PC-3 (cell line): ENCODE measurements around the gene MRC2. TPM values are rescaled to one million over a fixed set of nuclear protein-coding genes. Genes with fewer than 3 reads are reported as not detected.

Experiments used
- ATAC-seq: fragments of 200-7000 bp; cut with Tn5 transposase; 2 replicates; pipeline ENCODE4 v1.9.1; 2020; ENCODE audit warnings: mild to moderate bottlenecking, moderate library complexity
- BruUV-seq: library from RNA; stranded (reverse); fragments of 400-500 nt; replicated peaks from 2 replicates; lab custom pipeline; 2021; lab: Mats Ljungman, UMichigan
- CTCF ChIA-PET: fragments of 300-600 bp; sonication (Branson Sonifier 250); formaldehyde crosslinking; loops from one replicate; lab custom pipeline; 2022; ENCODE audit warnings: antibody characterized with exemption; lab: Charles Lee
- POLR2A ChIA-PET: fragments of 300-600 bp; sonication (Branson Sonifier 250); formaldehyde crosslinking; loops from one replicate; lab custom pipeline; 2022; ENCODE audit warnings: antibody characterized with exemption; ENCODE audit not compliant: unreplicated experiment; lab: Charles Lee
- DNase-seq: peaks from one replicate; pipeline ENCODE4 v3.0.0-alpha.2; 2015
- H2AFZ ChIP-seq: fragments of 300-600 bp; sonication (generic); 2 replicates; pipeline ENCODE4 v1.6.0; 2016; ENCODE audit warnings: antibody characterized with exemption, low read length
- H3F3A ChIP-seq: fragments of 300-600 bp; sonication (generic); one replicate; pipeline ENCODE4 v1.6.0; 2017; ENCODE audit warnings: antibody characterized with exemption, low read length, control low read depth, mild to moderate bottlenecking; ENCODE audit not compliant: unreplicated experiment
- H3K27ac ChIP-seq: fragments of 300-600 bp; sonication (generic); 2 replicates; pipeline ENCODE4 v1.5.1; 2016; ENCODE audit warnings: mild to moderate bottlenecking, low read length
- H3K27me3 ChIP-seq: fragments of 300-600 bp; sonication (generic); 2 replicates; pipeline ENCODE4 v1.6.1; 2016; ENCODE audit warnings: low read length, mixed read lengths
- H3K36me3 ChIP-seq: fragments of 300-600 bp; sonication (generic); 2 replicates; pipeline ENCODE4 v1.6.1; 2016; ENCODE audit warnings: low read depth, mixed run types, low read length, mixed read lengths
- H3K4me1 ChIP-seq: fragments of 300-600 bp; sonication (generic); 2 replicates; pipeline ENCODE4 v1.5.1; 2016; ENCODE audit warnings: low read length; ENCODE audit not compliant: insufficient read depth
- H3K4me2 ChIP-seq: fragments of 300-600 bp; sonication (generic); 2 replicates; pipeline ENCODE4 v1.6.0; 2016; ENCODE audit warnings: low read length
- H3K4me3 ChIP-seq: fragments of 300-600 bp; sonication (generic); 2 replicates; pipeline ENCODE4 v1.5.1; 2016; ENCODE audit warnings: mild to moderate bottlenecking, low read length, mixed read lengths
- H3K79me2 ChIP-seq: fragments of 300-600 bp; sonication (generic); 2 replicates; pipeline ENCODE4 v1.6.1; 2017; ENCODE audit warnings: low read length, mixed read lengths
- H3K9ac ChIP-seq: fragments of 300-600 bp; sonication (generic); 2 replicates; pipeline ENCODE4 v1.6.0; 2016; ENCODE audit warnings: mild to moderate bottlenecking, low read length
- H3K9me2 ChIP-seq: fragments of 300-600 bp; sonication (generic); replicated peaks from 2 replicates; pipeline ENCODE4 v1.6.1; 2016; ENCODE audit warnings: mixed run types, low read length, mixed read lengths
- H3K9me3 ChIP-seq: fragments of 300-600 bp; sonication (generic); 2 replicates; pipeline ENCODE4 v1.6.1; 2016; ENCODE audit warnings: low read length, mixed read lengths
- H4K20me1 ChIP-seq: fragments of 300-600 bp; sonication (generic); 2 replicates; pipeline ENCODE4 v1.6.1; 2016; ENCODE audit warnings: low read length, mixed read lengths
- EZH2 ChIP-seq: fragments of 300-600 bp; sonication (generic); IDR thresholded peaks from one replicate; pipeline ENCODE4 v1.6.1; 2017; ENCODE audit warnings: antibody characterized with exemption, mild to moderate bottlenecking, low read length; ENCODE audit not compliant: unreplicated experiment
- EZH2phosphoT487 ChIP-seq: fragments of 300-600 bp; sonication (generic); IDR thresholded peaks from 2 replicates; pipeline ENCODE4 v1.6.1; 2018; ENCODE audit warnings: mild to moderate bottlenecking, antibody characterized with exemption, low read length, borderline replicate concordance
- intact Hi-C: fragments of 100-400 bp; cut with micrococcal nuclease; formaldehyde crosslinking; loops from 2 replicates; pipeline ENCODE4 v1.9.0; 2023
- total RNA-seq: library from RNA; depleted of rRNA; stranded (reverse); fragments of >200 nt; gene quantifications from 2 replicates; pipeline ENCODE4 v1.2.3, GENCODE V29; 2014
- TF ChIP-seq, protein P1 (sequence below): fragments of 300-600 bp; sonication (generic); conservative IDR thresholded peaks from 2 replicates; pipeline ENCODE4 v1.5.1; 2017; ENCODE audit warnings: antibody characterized with exemption, low read depth, mild to moderate bottlenecking, low read length

Gene MRC2
- total RNA-seq, 1 experiment from 2014 or later = 13.5 TPM

DNA sequence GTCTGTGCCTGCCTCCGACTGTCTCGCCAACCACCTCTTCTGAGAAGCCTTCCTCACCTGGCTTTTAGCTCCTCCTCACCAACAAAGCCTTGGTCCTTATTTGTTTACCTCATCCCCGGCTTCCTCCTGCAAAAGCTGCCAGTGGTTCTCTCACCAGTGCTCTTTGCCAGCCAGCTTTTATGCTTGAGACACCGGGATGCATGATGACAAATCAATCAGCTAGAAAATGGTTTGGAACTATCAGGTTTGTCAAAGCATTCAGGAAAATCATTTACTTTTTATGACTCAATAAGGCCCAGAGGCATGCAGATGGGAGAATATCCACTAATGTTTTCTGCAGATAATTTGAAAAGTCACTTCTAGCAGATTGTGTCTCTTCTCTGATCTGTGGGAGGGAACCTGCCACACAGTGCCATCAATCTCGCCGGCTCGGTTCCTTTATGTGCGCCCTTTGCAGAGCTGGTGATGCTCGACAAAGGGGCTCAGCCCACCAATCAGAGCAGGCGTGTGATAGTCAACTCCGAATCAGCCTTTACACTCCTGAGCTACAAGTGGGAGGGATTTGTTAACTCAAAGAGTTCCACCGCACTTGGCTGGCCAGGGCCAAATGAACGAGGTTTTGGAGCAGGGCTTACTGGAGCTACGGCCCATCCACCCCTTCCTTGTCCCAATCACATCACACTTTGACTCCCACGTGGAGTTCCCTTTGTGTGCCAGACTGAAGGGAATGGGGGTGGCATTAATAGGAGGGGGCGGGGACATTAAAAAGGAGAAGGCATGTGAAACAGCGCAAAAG is 85.8 kb downstream of the MRC2 start:
- Histone ChIP-seq H3K79me2 (no peaks in the 10 kb centered on the region), H3K36me3 (no peaks in the 10 kb centered on the region), H2AFZ (no peak overlapping the region), H3K4me2 (no peak overlapping the region), H3K4me1 (peaks cover 5% of the 10 kb centered on the region; the same call in 1 of the 2 replicates), H3K4me3 (no peak overlapping the region), H3K27me3 (no peaks in the 10 kb centered on the region), H3K9me3 (0 out of 2 replicates have a peak, but pooled peaks cover 3% of the 10 kb centered on the region), H3K9me2 (no peaks in the 10 kb centered on the region), H3F3A (no peaks in the 10 kb centered on the region), H3K27ac (no peak overlapping the region), H3K9ac (no peak overlapping the region), H4K20me1 (no peaks in the 10 kb centered on the region)
- no peak for TF ChIP-seq EZH2
- TF ChIP-seq, protein P1, sequence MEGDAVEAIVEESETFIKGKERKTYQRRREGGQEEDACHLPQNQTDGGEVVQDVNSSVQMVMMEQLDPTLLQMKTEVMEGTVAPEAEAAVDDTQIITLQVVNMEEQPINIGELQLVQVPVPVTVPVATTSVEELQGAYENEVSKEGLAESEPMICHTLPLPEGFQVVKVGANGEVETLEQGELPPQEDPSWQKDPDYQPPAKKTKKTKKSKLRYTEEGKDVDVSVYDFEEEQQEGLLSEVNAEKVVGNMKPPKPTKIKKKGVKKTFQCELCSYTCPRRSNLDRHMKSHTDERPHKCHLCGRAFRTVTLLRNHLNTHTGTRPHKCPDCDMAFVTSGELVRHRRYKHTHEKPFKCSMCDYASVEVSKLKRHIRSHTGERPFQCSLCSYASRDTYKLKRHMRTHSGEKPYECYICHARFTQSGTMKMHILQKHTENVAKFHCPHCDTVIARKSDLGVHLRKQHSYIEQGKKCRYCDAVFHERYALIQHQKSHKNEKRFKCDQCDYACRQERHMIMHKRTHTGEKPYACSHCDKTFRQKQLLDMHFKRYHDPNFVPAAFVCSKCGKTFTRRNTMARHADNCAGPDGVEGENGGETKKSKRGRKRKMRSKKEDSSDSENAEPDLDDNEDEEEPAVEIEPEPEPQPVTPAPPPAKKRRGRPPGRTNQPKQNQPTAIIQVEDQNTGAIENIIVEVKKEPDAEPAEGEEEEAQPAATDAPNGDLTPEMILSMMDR = no peak
- TF ChIP-seq EZH2phosphoT487 = no peak
- ChIA-PET CTCF (no interaction called here), POLR2A (interaction anchor here (0.7 kb wide), 1 partner anchor 538 kb away, joined by 4 read pairs; no protein-coding TSS in a partner anchor)
- ATAC-seq (no peak), DNase-seq (no peak)
- intact Hi-C loops = no loop called here
- no TSS peak for BruUV-seq

- no TSS peak for BruUV-seq
- ATAC-seq (peak; percentile 11; the same call in 1 of the 2 replicates), DNase-seq (peak; percentile 35)
- Histone ChIP-seq H3K79me2 (no peaks in the 10 kb centered on the region), H3K4me1 (peaks cover 5% of the 10 kb centered on the region; the same call in 1 of the 2 replicates), H3K9ac (no peak overlapping the region), H3K4me3 (no peak overlapping the region), H4K20me1 (no peaks in the 10 kb centered on the region), H3K4me2 (no peak overlapping the region), H3K27ac (no peak overlapping the region), H2AFZ (no peak overlapping the region), H3F3A (no peaks in the 10 kb centered on the region), H3K9me2 (no peaks in the 10 kb centered on the region), H3K27me3 (no peaks in the 10 kb centered on the region), H3K36me3 (no peaks in the 10 kb centered on the region), H3K9me3 (no peaks in the 10 kb centered on the region)
- TF ChIP-seq, protein P1 = no peak
- TF ChIP-seq EZH2phosphoT487 (no peak), EZH2 (no peak)
- POLR2A ChIA-PET = interaction anchor here (0.7 kb wide), 1 partner anchor 537 kb away, joined by 4 read pairs; no protein-coding TSS in a partner anchor
- intact Hi-C loops = no loop called here
- CTCF ChIA-PET = no interaction called here
Observed at GRCh38 chr17:62714016-62714777, 86.7 kb downstream of the MRC2 start.
